GM12873 (cell line): ENCODE measurements around the gene SPTBN1.
A peak's percentile ranks its signal among the peaks of the same experiment; 100 is the strongest.

Experiments
- CTCF ChIP-seq: IDR thresholded peaks from 2 replicates; pipeline ENCODE4 v1.5.1; 2012; ENCODE audit warnings: low read depth, mild to moderate bottlenecking, moderate library complexity, low read length, control low read depth; ENCODE audit not compliant: insufficient read depth; ENCODE audit errors: missing control alignments

The SPTBN1 gene

GRCh38 chr2:54699665-54700064 is 243.5 kb downstream of the SPTBN1 start:
- no peak for TF ChIP-seq CTCF

GRCh38 chr2:54701029-54701428 is 244.9 kb downstream of the SPTBN1 start:
- TF ChIP-seq CTCF: no peak

- TF ChIP-seq CTCF: no peak
These were observed 248.1 kb downstream of the SPTBN1 start for GRCh38 chr2:54704238-54704637.

GRCh38 chr2:54704688-54705605 is 248.8 kb downstream of the SPTBN1 start:
- peak; percentile 41 for TF ChIP-seq CTCF

- no peak for TF ChIP-seq CTCF
These were observed 250.5 kb downstream of the SPTBN1 start for GRCh38 chr2:54706622-54707021.

- no peak for TF ChIP-seq CTCF
These were observed 252.6 kb downstream of the SPTBN1 start for GRCh38 chr2:54708584-54709335.

GRCh38 chr2:54709336-54709809 is 253.2 kb downstream of the SPTBN1 start:
- no peak for TF ChIP-seq CTCF
